GM19397 (cell line): Measurements from ENCODE around the gene CARTPT.
A peak's percentile ranks its signal among the peaks of the same experiment; 100 is the strongest.

Experiments
- ATAC-seq: cut with Tn5 transposase; IDR thresholded peaks from one replicate; pipeline ENCODE4 v1.9.1; 2021; ENCODE audit warnings: mild to moderate bottlenecking, moderate library complexity; ENCODE audit not compliant: unreplicated experiment

The CARTPT gene

DNA sequence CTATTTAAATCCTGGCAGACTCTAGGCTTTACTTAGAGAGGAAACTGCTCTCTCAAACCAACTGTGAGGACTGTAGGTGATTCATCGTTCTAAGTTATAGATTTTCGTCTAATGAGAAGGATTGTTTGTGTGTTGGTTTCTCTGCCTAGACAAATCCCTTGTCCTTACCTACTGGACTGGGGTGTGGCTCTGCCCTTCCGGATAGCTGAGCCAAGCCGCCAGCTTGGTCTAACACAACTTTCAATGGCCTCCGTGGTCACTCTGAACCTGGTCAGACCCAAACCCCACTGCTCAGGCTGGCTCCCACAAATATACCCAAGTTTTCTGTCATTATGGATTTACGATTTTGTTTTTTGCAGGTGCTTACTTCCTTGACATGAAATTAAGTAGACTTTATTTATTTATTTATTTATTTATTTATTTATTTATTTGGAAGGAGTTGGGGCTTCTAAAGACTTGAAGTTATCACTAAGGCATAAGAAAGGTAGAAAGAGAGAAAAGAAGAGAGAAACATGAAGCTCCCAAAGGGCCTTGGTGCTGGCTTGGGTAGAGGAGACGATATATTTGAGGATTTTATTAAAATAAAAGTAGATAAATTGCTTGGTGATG is 19.0 kb downstream of the CARTPT start:
- ATAC-seq, result no peak

DNA sequence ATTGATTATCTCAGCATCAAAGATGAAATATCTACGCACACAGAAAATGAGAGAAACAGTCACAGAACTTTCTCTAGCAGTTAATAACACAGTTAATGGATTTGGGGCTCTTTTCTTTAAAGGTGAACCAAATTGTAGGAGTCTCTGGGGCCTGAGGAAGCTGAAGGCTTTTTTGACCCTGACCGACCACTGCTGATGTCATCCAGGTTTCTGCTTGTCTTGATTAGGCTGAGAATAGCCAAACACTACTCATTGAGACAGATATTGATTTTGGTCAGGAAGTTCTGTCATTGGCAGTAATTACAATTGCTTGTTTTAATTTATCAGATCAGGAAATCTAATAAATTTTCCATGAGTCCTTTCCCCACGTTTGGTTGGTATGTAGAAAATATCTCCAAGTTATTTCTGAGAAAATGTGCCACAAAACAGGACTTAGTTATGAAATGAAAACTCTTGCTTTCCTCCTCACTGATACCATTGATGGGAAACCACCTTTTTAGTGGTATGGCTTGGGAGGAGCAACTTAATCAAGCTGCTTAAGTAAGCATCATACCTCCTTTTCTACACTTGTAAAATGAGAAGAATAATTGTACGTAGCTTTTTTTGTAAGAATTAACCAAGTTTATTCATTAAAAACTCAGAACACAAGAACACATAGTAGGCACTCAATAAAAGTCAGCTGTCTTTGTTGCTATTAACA is 19.7 kb downstream of the CARTPT start:
- no peak for ATAC-seq

DNA sequence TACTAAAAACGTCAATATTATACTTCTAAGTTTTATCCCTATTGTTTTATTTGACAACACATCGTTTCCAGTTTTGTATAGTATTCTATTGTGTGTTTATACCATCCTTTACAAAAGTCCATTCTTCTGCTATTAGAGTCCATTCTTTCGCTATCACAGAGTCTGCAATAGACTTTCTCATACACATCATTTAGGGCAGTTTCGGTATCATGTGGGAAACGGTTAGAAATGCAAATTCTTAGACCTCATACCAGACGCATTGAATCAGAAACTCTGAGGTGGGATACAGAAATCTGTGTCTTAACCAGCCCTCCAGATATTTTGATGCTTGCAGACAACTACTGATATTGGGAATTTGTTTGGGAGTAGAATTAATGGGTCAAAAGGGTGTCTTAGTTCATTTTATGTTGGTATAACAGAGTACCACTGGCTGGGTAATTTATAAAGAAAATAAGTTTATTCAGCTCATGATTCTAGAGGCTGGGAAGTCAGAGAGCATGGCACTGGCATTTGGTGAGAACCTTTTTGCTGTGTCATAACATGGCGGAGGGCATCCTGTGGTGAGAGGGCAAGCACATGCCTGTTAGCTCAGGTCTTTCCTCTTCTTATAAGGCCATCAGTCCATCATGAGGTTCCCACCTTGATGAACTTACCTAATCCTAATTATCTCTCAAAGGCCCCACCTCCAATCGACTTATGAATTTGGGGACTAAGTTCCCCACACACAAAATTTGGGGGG is 21.1 kb downstream of the CARTPT start:
- peak; percentile 84 for ATAC-seq

DNA sequence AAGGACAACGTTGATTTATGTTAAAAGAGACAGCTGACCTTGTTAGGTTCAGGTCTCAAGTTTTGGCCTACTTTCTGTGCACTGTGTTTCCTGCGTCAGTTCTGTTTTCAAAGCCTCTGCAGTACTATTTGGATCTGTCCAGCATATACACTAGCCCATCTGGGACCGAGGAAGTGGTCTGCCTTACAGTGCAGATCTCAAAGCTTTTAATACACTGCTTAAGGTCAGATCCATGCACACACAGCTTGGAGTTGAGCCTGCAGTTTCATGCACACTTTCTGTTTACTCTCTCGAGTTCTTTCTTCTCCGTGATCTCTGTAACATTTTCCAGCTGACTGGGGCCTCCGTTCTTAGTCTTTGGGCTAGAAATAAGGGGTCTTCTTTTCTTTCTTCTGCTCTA is 24.1 kb downstream of the CARTPT start:
- no peak for ATAC-seq

DNA sequence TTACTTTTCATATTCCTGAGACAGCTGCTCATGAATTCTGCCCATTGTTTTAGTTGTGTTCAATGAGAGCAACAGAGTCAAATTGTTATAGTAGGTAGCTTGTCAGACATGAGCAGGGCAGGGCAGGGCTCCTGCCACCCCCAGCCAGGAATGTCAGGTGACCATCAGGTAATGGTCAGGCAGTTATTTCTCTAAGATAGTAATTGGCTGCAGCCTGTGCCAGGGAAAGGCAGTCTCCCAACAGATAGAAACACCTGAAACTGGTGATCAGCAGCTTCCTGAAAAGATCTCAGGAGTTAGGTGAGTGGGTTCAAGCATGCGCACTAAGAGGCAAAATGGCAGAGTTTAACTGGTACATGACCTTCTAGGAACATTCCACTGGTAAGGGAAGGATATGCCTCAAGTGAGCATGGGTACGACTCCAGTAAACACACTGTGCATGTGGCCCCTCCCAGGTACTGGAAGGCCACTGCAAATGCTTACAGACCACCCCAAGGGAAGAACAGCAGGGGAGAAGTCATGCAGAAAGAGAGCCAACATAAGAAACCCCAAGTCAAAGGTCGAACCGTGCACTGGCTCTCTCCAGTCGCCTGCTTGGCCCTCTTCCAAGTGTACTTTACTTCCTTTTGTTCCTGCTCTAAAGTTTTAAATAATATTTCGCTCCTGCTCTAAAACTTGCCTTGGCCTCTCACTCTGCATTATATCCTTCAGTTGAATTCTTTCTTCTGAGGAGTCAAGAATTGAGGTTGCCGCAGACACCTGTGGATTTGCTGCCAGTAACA is 25.1 kb downstream of the CARTPT start:
- ATAC-seq, result no peak

DNA sequence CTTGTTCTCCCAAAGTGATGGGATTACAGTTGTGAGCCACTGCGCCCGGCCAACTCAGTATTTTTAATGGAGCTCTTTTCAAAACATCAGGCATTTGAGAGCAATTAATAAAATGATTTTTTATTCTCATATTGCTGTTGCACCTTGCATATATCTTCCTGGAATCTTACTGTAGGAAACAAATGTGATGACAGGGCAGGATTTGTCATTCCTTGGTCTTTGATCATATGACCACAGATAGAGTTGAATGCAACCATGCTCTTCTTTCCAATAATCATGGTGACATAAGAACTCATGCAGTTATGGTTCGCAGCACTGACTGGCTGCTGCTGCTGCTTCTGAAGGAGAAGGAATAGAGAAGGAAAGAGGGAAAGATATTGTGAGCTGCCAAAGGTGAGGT is 28.1 kb downstream of the CARTPT start:
- no peak for ATAC-seq

DNA sequence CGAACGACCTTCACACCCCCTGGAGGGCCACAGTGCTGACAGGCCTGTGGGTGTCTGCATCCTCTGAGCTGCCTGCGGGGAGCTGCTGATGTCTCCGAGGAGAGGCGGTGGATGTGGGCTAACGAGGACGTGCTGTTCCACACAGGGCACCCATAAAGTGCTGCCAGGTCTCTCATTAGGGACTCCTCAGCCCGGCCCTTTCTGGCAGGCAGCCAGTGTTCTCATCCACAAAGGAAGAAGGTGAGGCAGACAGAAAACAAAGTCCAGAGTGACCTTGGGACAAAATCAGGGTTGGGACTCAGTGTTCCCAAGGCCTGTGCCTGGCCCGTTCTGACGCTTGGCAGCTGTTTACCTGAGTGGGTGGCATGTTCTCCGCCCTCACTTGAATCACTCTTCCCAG is 29.3 kb downstream of the CARTPT start:
- ATAC-seq, result no peak

DNA sequence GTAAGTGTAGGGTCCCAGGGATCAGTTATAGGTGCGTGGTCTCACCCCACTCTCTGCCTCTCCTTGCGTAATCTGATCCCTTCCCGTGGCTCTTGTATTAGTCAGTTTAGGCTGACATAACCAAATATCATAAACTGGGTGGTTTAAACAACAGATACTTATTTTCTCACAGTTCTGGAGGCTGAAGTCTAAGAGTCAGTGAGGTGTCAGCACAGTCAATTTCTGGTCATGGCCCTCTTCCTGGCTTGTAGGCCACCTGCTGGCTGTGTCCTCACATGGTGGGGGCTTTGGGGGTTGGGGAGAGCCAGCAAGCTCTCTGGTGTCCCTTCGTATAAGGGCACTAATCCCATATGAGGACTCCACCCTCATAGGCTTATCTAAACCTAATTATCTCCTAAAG is 32.3 kb downstream of the CARTPT start:
- no peak for ATAC-seq

DNA sequence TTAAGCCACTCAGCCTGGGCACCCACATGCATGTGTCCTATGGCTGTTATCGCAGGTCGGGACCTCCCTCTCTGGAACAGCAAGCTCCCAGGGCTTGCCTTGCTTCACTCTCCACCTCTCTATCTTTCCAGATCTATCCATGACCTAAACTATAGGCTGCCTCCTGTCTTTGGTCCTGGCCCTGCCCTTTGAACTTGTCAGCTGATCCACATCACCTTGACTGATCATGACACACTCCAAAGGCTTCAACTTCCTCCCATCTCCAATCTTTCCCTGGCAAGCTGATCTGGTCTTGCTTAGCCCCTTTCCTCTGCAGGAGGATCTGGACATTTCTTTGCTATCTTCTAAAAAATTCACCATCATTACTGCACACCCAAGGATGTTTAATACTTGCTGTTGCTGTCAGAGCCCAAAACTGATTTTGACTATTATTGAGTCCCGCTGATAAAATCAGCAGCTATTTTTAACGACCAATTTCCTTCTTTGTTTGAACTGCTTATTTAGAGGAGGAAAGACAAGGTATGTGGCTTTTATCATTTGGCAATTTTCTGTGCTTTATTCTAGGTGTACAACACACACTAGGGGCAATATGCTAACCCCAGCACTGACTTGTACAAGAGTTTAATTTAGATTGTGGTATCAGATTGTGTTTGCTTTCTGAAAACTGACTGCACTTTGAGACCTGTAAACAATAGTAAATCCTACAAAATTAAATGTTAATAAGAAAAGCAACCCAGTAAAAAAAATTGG is 33.5 kb downstream of the CARTPT start:
- no peak for ATAC-seq

DNA sequence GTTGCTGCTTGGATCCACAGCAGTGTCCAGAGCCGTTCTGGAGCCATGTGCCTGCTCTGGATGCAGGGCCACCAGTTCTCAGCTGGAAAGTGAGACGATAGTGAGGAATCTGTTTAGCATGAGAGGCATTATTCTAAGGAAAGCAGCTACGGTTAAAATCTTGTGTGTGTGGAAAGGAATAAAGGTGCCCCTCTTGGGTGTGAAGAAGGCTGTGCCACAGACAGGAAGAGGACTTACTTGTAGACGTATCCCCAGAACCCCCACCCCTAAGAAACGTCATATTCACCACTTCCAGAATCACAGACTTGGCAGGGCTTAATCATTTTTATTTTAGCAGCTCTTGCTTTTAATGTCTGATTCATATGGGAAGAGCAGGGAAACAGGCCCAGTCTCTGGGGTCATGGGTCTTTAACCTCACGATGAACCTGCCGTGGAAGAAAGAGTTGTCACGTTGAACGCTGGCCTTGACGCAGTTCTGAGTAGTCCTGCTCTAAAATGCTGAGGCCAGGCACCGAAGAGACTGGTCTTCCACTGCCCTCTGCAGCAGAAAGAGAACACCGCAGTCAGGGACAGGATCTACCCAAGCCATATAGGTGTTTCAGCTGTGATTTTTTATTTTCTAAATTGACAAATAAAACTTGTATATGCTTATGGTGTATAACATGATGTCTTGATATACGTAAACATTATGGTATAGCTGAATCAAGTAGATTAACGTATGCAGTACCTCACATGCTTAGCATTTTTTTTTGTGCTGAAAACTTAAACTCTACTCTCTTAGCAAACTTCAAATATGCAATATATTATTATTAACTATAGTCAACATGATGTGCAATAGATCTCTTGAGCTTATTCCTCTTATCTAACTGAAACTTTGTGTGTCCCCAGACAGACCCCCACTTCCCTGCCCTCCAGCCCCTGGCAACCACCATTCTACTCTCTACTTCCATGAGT is 38.8 kb downstream of the CARTPT start:
- peak; percentile 81 for ATAC-seq

DNA sequence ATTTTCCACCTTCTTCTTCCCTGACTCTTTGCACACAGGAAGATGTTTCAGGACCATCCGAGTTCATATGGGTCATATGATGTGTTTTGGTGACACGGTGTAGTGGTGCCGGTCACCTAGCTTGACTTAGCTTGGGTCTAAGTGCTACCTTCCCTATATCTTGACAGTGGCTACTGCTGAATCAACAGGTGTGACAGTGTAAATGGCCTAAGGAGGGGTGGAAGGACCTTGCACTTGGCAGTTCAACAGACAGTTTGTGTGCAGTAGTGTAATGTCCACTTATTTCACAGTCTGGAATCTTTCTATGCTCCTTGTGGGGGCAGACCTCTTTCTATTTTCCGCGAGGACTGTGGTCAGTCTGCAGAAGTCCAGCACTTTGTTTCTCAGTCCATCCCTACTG is 43.8 kb downstream of the CARTPT start:
- no peak for ATAC-seq

DNA sequence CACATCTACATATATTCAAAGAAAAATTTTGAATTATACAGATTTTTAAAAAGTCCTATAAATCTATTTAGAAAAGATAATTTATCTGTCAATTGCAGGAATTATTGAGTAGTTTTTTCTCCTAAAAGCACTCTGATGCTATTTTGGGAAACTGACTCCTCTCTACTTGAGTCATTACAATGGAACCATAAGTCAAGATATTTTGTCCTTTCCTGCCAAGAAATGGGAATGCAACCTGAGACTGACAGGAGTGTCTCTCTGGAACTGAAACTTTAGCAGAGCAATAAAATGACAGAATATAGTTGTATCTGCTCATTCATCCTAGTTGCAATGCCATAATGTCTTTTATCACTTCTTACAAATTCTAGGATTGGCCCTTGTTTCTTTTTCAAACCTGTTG is 48.6 kb downstream of the CARTPT start:
- ATAC-seq, result no peak

DNA sequence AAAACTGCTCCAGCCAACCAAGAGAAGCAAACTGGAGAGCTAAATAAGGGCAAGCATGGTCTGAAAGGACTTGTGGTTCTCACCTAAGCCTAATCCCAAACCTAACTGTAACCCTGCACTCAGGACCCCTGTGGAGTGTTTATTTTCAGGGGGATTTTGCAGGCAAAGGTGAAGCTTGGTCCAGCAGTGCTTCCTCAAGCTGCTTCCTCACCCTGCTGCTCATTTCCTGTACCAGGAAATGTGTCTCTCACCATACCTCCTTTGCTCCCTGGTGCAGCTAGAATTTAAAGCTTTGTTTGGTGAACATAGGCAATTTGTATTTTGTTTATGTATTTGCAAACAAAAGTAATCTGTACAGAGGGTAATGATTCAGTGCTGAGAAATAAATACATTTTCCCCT is 50.2 kb downstream of the CARTPT start:
- no peak for ATAC-seq

DNA sequence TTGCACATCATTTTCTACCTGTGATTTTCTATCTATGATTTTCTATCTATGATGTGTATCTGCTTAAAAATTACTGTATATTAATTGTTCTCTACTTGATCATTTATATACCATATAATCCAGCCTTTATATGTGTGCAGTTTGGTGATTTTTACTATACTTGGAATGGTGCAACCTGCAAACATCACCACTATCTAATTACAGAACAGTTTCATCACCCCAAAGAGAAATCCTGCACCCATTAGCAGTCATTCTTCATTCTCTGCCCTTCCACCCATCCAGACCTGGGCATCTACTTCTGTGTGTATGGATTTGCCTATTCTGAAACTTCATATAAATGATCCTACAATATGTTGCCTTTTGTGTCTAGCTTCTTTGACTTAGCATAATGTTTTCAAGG is 51.3 kb downstream of the CARTPT start:
- ATAC-seq, result no peak
